ENCODE data around the gene MYO19.
"Not testable (repeated sequence)": the region's sequence is repeated elsewhere in the genome, so short reads cannot be mapped to it uniquely, and the experiment has no call there.

- not testable (repeated sequence) for TF ChIP-seq CBX3 (IDR thresholded peaks at IDR 0.05; ENCODE audit: low read depth); CTCF (IDR thresholded peaks at IDR 0.05 in 2 of 3, conservative IDR thresholded peaks at IDR 0.05 in 1 of 3; ENCODE audit: borderline replicate concordance in 1 of 3, insufficient read depth in 1 of 3, low read depth in 2 of 3, low read length in 2 of 3); REST (IDR thresholded peaks at IDR 0.05; ENCODE audit: low read depth); POLR2A (IDR thresholded peaks at IDR 0.05; ENCODE audit: borderline replicate concordance, extremely low read depth, insufficient read depth, insufficient read length); POLR2AphosphoS5 (IDR thresholded peaks at IDR 0.05; ENCODE audit: low read depth, low read length); YY1 (IDR thresholded peaks at IDR 0.05; ENCODE audit: extremely low read depth, insufficient replicate concordance, low read depth, low read length); EZH2 (IDR thresholded peaks at IDR 0.05); SIN3A (IDR thresholded peaks at IDR 0.05; ENCODE audit: low read depth); SP1 (IDR thresholded peaks at IDR 0.05; ENCODE audit: low read depth); EZH2phosphoT487 (IDR thresholded peaks at IDR 0.05; ENCODE audit: borderline replicate concordance); ATF3 (IDR thresholded peaks at IDR 0.05); ZNF274 (IDR thresholded peaks at IDR 0.05; ENCODE audit: low read depth, low read length); FOSL1 (IDR thresholded peaks at IDR 0.05; ENCODE audit: low read depth); ZBTB33 (IDR thresholded peaks at IDR 0.05; ENCODE audit: extremely low read depth, insufficient replicate concordance, low read length)
Observed at GRCh38 chr17:36484021-36484420, 50.6 kb downstream of the MYO19 start.

Measured in HCT116 (cell line).